Psoas muscle (tissue), 8 donors: Measurements from ENCODE around the gene ELOA. TPM values are rescaled to one million over a fixed set of nuclear protein-coding genes. Genes with fewer than 3 reads are reported as not detected.
A peak's percentile ranks its signal among the peaks of the same experiment; 100 is the strongest.
"Not testable (repeated sequence)": the region's sequence is repeated elsewhere in the genome, so short reads cannot be mapped to it uniquely, and the experiment has no call there.

ENCODE experiments used
- ATAC-seq, 4 donors: fragments of 200-7000 bp; cut with Tn5 transposase; one replicate each; pipeline ENCODE4 v1.9.1; 2020; ENCODE audit warnings: moderate library complexity in 3 of 4, mild to moderate bottlenecking in 2 of 4
- DNase-seq, 2 donors: peaks; one replicate each; pipeline ENCODE4 v3.0.0-alpha.2; 2020
- H3K27ac ChIP-seq: fragments of 200-600 bp; one replicate; pipeline ENCODE4 v1.8.0; 2022
- H3K27me3 ChIP-seq, 3 donors: fragments of 200-600 bp in 1 of 3; one replicate each; pipeline versions ENCODE4 v1.6.1 to v1.8.0; 2013 to 2022; ENCODE audit warnings: low read length in 2 of 3, mild to moderate bottlenecking in 2 of 3, moderate library complexity in 1 of 3; ENCODE audit not compliant: insufficient read depth in 3 of 3
- H3K36me3 ChIP-seq, 2 donors: fragments of 200-600 bp in 1 of 2; one replicate each; pipeline versions ENCODE4 v1.6.1 to v1.8.0; 2013 to 2022; ENCODE audit warnings: low read depth in 1 of 2, mild to moderate bottlenecking in 1 of 2, moderate library complexity in 1 of 2; ENCODE audit not compliant: insufficient read depth in 1 of 2
- H3K4me1 ChIP-seq: fragments of 200-600 bp; one replicate; pipeline ENCODE4 v1.8.0; 2022
- H3K4me3 ChIP-seq: fragments of 200-600 bp; one replicate; pipeline ENCODE4 v1.8.0; 2022; ENCODE audit warnings: mild to moderate bottlenecking
- H3K9me3 ChIP-seq: fragments of 200-600 bp; one replicate; pipeline ENCODE4 v1.8.0; 2022
- WGBS, 3 donors: extraction: QIAGEN DNeasy Blood & Tissue Kit; methylation state at CpG; one replicate each; pipeline versions ENCODE4 v1.1.6 to v1.1.7; 2013; 5-methylcytosine and 5-hydroxymethylcytosine counted together
- intact Hi-C, 2 donors: fragments of 100-400 bp; cut with DNase I; formaldehyde crosslinking; loops; one replicate each; pipeline versions ENCODE4 v1.11.0 to v1.14.2; 2022
- polyA plus RNA-seq, 3 donors: library from polyadenylated mRNA; stranded (reverse); fragments of 200-250 nt; gene quantifications; one replicate each; pipeline ENCODE4 v1.2.3, GENCODE V29; 2013
- total RNA-seq, 4 donors: library from RNA; stranded (reverse); fragmentation: NEBNext Ultra II Directional in 2 of 4; extraction: Animal tissue kit (Norgen Biotek cat#: 25700) in 2 of 4; gene quantifications; one replicate each; pipeline versions ENCODE4 v1.2.1 to v1.2.4, GENCODE V29; 2021 to 2023
- TF ChIP-seq, protein P1 (sequence below): fragments of 200-600 bp; IDR thresholded peaks from one replicate; pipeline ENCODE4 v1.8.0; 2022; ENCODE audit warnings: antibody characterized with exemption
- donor health status: healthy with polysubstance abuse.
- donor health status: DM: no; HTN: no; CAD: no; lungs with moderate emphysema.
- donor health status: Bipolar disorder and iron deficiency.
- donor health status: healthy.
- donor health status: DM: yes; HTN: yes; CAD: no.
- donor health status: DM: no; HTN: no; CAD: no.
- donor health status: DM: no; HTN: no; CAD: no.
- donor health status: DM: yes; HTN: yes; CAD: no.

ELOA gene
- total and polyA plus RNA-seq, 7 donors, result 19.8 to 68.9 (median 50.5) TPM

DNA sequence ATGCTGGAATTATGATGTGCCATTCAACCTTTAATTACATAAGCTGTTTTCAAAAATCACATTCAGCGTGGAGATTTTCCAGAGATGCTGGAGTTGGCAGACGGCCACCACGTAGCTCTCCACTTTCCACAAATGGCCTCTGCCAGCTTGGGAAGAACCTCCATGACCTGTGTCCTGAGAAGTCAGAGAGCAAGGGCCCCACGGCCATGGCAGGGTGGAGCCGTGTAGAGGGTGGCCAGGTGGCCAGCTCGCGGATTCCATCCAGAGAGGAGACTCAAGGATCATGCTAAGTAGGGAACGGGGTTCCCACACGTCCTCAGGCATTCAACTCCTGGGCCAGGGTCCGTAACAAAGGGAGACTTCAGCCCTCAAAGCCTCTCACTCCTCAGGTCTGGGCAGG is 58.6 kb downstream of the ELOA start:
- peak overlapping the region; percentile 98 for H3K27ac ChIP-seq
- TF ChIP-seq, protein P1, sequence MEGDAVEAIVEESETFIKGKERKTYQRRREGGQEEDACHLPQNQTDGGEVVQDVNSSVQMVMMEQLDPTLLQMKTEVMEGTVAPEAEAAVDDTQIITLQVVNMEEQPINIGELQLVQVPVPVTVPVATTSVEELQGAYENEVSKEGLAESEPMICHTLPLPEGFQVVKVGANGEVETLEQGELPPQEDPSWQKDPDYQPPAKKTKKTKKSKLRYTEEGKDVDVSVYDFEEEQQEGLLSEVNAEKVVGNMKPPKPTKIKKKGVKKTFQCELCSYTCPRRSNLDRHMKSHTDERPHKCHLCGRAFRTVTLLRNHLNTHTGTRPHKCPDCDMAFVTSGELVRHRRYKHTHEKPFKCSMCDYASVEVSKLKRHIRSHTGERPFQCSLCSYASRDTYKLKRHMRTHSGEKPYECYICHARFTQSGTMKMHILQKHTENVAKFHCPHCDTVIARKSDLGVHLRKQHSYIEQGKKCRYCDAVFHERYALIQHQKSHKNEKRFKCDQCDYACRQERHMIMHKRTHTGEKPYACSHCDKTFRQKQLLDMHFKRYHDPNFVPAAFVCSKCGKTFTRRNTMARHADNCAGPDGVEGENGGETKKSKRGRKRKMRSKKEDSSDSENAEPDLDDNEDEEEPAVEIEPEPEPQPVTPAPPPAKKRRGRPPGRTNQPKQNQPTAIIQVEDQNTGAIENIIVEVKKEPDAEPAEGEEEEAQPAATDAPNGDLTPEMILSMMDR, result no peak
- ATAC-seq (no peak), DNase-seq (no peak)
- no peaks in the 10 kb centered on the region for H3K27me3 ChIP-seq
- H3K36me3 ChIP-seq, result peaks cover 0 to 54% of the 10 kb centered on the region in 2 donors
- H3K4me3 ChIP-seq, result peak overlapping the region; percentile 97
- no peaks in the 10 kb centered on the region for H3K9me3 ChIP-seq
- 51 to 54% (median 52%) methylated on average over 10 of the region's 10 CpGs for WGBS, 3 donors
- intact Hi-C loops, result no loop called here
- peaks cover 13% of the 10 kb centered on the region for H3K4me1 ChIP-seq

DNA sequence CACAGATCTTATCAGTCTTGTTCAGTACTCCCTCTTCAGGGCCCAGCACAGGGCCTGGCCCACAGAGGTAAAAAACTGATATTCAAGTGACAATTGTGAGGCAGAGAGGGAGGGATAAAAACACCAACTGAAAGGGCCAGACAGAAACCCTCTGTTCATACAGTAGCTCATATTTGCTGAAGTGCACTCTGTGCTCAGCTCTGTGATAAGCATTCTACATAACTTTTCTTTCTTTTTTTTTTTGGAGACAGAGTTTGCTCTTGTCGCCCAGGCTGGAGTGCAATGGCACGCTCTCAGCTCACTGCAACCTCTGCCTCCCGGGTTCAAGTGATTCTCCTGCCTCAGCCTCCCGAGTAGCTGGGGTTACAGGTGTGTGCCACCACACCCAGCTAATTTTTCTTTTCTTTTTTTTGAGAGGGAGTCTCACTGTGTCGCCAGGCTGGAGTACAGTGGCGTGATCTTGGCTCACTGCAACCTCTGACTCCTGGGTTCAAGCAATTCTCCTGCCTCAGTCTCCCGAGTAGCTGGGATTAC is 59.6 kb downstream of the ELOA start:
- WGBS, 3 donors, result 91 to 93% (median 91%) methylated on average over 7 of the region's 7 CpGs
- DNase-seq, H3K9me3 ChIP-seq, H3K27ac ChIP-seq, H3K4me3 ChIP-seq, ATAC-seq, intact Hi-C loops, H3K27me3 ChIP-seq: not testable (repeated sequence)
- Histone ChIP-seq H3K36me3 (peaks cover 0 to 57% of the 10 kb centered on the region in 2 donors), H3K4me1 (peaks cover 13% of the 10 kb centered on the region)

DNA sequence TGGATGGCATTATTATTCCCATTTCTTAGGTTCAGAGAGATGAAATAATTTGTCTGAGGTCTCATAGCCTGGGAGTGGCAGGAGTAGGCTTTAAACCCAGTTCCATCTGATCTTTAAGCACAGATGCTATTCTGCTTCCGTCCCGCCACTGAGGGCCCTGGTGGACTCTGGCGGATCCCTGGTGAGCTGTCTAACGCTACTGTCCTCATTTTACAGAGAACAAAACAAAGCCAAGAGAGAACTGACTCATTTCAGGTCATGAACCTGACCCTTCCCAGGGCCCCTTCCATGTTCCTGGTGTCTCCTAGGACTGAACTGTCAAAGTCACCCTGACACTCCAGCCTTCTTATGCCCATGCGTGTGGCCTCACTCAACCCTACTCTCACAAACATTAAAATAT is 60.4 kb downstream of the ELOA start:
- Histone ChIP-seq H3K27ac (no peak overlapping the region), H3K4me3 (no peak overlapping the region), H3K4me1 (peaks cover 13% of the 10 kb centered on the region), H3K9me3 (no peaks in the 10 kb centered on the region), H3K36me3 (peaks cover 0 to 56% of the 10 kb centered on the region in 2 donors), H3K27me3 (no peaks in the 10 kb centered on the region)
- TF ChIP-seq, protein P1, result no peak
- WGBS, 3 donors, result 87 to 90% (median 89%) methylated on average over 5 of the region's 5 CpGs
- intact Hi-C loops, result loop anchor here in 1 of 2 donors (2.0 kb wide), 1 partner anchor 53 kb away; no protein-coding TSS in a partner anchor
- ATAC-seq, result no peak
- DNase-seq, result no peak

DNA sequence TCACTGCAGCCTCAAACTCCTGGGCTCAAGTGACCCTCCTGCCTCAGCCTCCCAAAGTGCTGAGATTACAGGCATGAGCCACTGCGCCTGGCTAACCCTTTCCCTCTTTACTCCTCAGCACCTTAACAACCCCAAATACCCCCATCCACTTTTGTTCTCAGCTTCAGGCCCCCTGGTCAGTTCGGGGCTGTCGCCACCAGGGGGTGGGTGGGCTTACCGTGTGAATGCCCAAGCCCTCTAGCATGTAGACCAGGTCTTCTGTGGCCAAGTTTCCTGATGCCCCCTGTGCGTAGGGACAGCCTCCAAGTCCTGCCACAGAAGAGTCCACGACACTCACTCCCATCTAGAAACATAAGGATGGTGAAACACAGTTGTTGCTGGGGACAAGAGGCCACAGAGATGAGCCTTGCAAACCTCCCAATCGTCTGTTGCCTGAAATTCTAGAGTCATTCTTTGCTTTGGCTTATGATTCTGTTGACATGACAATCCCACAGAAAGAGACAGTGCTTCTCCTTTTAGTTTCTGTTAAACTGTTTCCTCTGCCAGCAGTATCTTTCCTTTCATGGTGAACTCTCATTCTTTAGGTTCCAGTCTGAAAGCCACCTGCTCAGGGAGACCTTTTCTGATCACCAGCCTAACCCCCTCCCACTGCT is 61.0 kb downstream of the ELOA start:
- TF ChIP-seq, protein P1, result no peak
- 67 to 76% (median 69%) methylated on average over 7 of the region's 7 CpGs for WGBS, 3 donors
- no peak for ATAC-seq
- H3K4me1 ChIP-seq, result peaks cover 7% of the 10 kb centered on the region
- no peak for DNase-seq
- H3K27ac ChIP-seq, result no peak overlapping the region
- intact Hi-C loops, result loop anchor here in 1 of 2 donors (2.0 kb wide), 1 partner anchor 52 kb away; no protein-coding TSS in a partner anchor
- no peaks in the 10 kb centered on the region for H3K9me3 ChIP-seq
- H3K36me3 ChIP-seq, result peaks cover 0 to 56% of the 10 kb centered on the region in 2 donors
- H3K27me3 ChIP-seq, result no peaks in the 10 kb centered on the region
- H3K4me3 ChIP-seq, result no peak overlapping the region

DNA sequence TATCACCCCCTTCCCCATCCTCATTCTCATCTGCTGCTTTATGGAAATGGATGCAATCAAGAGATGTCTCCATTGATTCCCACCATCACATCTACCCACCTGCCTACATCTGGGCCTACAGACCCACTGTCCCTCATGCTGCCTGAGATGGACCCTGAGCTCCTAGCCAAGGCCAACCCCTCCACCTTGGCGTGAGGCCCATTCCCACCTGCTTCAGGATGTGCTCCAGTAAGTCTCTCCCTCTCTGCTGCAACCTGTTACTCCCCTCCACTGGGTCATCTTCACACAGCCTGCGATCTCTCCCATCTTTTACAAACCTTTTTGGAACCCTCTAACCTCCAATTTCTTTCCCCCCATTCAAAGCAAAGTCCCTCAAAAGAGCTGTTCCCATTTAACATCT is 61.8 kb downstream of the ELOA start:
- Histone ChIP-seq H3K27me3 (no peaks in the 10 kb centered on the region), H3K27ac (no peak overlapping the region), H3K9me3 (no peaks in the 10 kb centered on the region), H3K4me1 (no peaks in the 10 kb centered on the region), H3K4me3 (no peak overlapping the region), H3K36me3 (peaks cover 0 to 56% of the 10 kb centered on the region in 2 donors)
- intact Hi-C loops, result loop anchor here in 1 of 2 donors (2.0 kb wide), 1 partner anchor 52 kb away; no protein-coding TSS in a partner anchor
- ATAC-seq (no peak), DNase-seq (no peak)
- TF ChIP-seq, protein P1, result no peak
- WGBS, 3 donors, result 94 to 98% (median 98%) methylated on average over 2 of the region's 2 CpGs
